SK-MEL-5 (cell line): ENCODE measurements around the gene LHPP. TPM values are rescaled to one million over a fixed set of nuclear protein-coding genes. Genes with fewer than 3 reads are reported as not detected.

Experiments
- DNase-seq: peaks from one replicate; pipeline ENCODE4 v3.0.0-alpha.2; 2016; ENCODE audit warnings: low read depth, low spot score
- in situ Hi-C: cut with HindIII; loops from 2 replicates; pipeline ENCODE4 v1.10.0; 2016; ENCODE audit warnings: low sequenced_read_pairs, high pct_unique_total_duplicates, low pct_unique_long_range_greater_than_20kb
- total RNA-seq: library from RNA; depleted of rRNA; stranded (reverse); fragments of >200 nt; shearing (Covaris generic); gene quantifications from 2 replicates; pipeline ENCODE4 v1.2.3, GENCODE V29; 2014

The LHPP gene
- total RNA-seq, 1 experiment from 2014 or later, result 4.7 TPM

- in situ Hi-C loops, result no loop called here
- DNase-seq, result no peak
Measured at GRCh38 chr10:124551755-124552154, 90.1 kb downstream of the LHPP start.

- no peak for DNase-seq
- in situ Hi-C loops, result no loop called here
Measured at GRCh38 chr10:124552691-124553276, 91.2 kb downstream of the LHPP start.

GRCh38 chr10:124554085-124554858 lies 92.6 kb downstream of the LHPP start:
- DNase-seq, result no peak
- in situ Hi-C loops, result no loop called here

- DNase-seq, result no peak
- in situ Hi-C loops, result no loop called here
Measured at GRCh38 chr10:124557167-124557566, 95.5 kb downstream of the LHPP start.

- in situ Hi-C loops, result no loop called here
- no peak for DNase-seq
Measured at GRCh38 chr10:124557648-124558338, 96.2 kb downstream of the LHPP start.

GRCh38 chr10:124558339-124559321 lies 97.0 kb downstream of the LHPP start:
- in situ Hi-C loops, result no loop called here
- DNase-seq, result no peak

GRCh38 chr10:124559372-124560132 lies 97.9 kb downstream of the LHPP start:
- DNase-seq, result no peak
- in situ Hi-C loops, result no loop called here

- in situ Hi-C loops, result no loop called here
Measured at GRCh38 chr10:124560377-124561105, 98.9 kb downstream of the LHPP start.

GRCh38 chr10:124561206-124561605 lies 99.6 kb downstream of the LHPP start:
- in situ Hi-C loops, result no loop called here
- no peak for DNase-seq

More at GRCh38 chr10:124560377-124561105, 98.9 kb downstream of the LHPP start:
- DNase-seq, result no peak

GRCh38 chr10:124562425-124563060 lies 100.9 kb downstream of the LHPP start:
- DNase-seq, result no peak
- in situ Hi-C loops, result no loop called here

GRCh38 chr10:124563320-124564040 lies 101.9 kb downstream of the LHPP start:
- DNase-seq, result no peak
- in situ Hi-C loops, result no loop called here

- DNase-seq, result no peak
- in situ Hi-C loops, result no loop called here
Measured at GRCh38 chr10:124564881-124565280, 103.3 kb downstream of the LHPP start.

GRCh38 chr10:124565565-124566221 lies 104.1 kb downstream of the LHPP start:
- in situ Hi-C loops, result no loop called here
- peak; percentile 36 for DNase-seq

- no peak for DNase-seq
- in situ Hi-C loops, result no loop called here
Measured at GRCh38 chr10:124566222-124566888, 104.7 kb downstream of the LHPP start.
